Panc1 (cell line): ENCODE measurements around the gene KCND1.

ENCODE experiments used
- POLR2AphosphoS5 ChIP-seq: IDR thresholded peaks from 2 replicates; pipeline ENCODE4 v1.6.1; 2012; ENCODE audit warnings: mild to moderate bottlenecking, low read depth, low read length, moderate library complexity
- SIN3A ChIP-seq: IDR thresholded peaks from 2 replicates; pipeline ENCODE4 v1.6.1; 2012; ENCODE audit warnings: low read depth, mild to moderate bottlenecking, low read length, moderate library complexity, borderline replicate concordance; ENCODE audit not compliant: insufficient read depth
- TCF7L2 ChIP-seq: IDR thresholded peaks from 2 replicates; pipeline ENCODE4 v1.6.1; 2011; ENCODE audit warnings: mild to moderate bottlenecking, low read depth, low read length, inconsistent platforms
- TF ChIP-seq, protein P1 (sequence below): fragments of 450-650 bp; IDR thresholded peaks from 2 replicates; pipeline ENCODE4 v1.5.1; 2017; ENCODE audit warnings: mild to moderate bottlenecking
- TF ChIP-seq, protein P2 (sequence below), 2 experiments: IDR thresholded peaks; 2 replicates each; pipeline ENCODE4 v1.6.1; 2011 to 2012; ENCODE audit warnings: low read depth in 2 of 2, control low read depth in 1 of 2, low read length in 1 of 2, mild to moderate bottlenecking in 1 of 2, moderate library complexity in 1 of 2; ENCODE audit not compliant: insufficient read depth in 1 of 2

- TF ChIP-seq, protein P1, sequence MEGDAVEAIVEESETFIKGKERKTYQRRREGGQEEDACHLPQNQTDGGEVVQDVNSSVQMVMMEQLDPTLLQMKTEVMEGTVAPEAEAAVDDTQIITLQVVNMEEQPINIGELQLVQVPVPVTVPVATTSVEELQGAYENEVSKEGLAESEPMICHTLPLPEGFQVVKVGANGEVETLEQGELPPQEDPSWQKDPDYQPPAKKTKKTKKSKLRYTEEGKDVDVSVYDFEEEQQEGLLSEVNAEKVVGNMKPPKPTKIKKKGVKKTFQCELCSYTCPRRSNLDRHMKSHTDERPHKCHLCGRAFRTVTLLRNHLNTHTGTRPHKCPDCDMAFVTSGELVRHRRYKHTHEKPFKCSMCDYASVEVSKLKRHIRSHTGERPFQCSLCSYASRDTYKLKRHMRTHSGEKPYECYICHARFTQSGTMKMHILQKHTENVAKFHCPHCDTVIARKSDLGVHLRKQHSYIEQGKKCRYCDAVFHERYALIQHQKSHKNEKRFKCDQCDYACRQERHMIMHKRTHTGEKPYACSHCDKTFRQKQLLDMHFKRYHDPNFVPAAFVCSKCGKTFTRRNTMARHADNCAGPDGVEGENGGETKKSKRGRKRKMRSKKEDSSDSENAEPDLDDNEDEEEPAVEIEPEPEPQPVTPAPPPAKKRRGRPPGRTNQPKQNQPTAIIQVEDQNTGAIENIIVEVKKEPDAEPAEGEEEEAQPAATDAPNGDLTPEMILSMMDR, result no peak
- TF ChIP-seq POLR2AphosphoS5 (no peak), TCF7L2 (no peak), SIN3A (no peak)
- TF ChIP-seq, protein P2, sequence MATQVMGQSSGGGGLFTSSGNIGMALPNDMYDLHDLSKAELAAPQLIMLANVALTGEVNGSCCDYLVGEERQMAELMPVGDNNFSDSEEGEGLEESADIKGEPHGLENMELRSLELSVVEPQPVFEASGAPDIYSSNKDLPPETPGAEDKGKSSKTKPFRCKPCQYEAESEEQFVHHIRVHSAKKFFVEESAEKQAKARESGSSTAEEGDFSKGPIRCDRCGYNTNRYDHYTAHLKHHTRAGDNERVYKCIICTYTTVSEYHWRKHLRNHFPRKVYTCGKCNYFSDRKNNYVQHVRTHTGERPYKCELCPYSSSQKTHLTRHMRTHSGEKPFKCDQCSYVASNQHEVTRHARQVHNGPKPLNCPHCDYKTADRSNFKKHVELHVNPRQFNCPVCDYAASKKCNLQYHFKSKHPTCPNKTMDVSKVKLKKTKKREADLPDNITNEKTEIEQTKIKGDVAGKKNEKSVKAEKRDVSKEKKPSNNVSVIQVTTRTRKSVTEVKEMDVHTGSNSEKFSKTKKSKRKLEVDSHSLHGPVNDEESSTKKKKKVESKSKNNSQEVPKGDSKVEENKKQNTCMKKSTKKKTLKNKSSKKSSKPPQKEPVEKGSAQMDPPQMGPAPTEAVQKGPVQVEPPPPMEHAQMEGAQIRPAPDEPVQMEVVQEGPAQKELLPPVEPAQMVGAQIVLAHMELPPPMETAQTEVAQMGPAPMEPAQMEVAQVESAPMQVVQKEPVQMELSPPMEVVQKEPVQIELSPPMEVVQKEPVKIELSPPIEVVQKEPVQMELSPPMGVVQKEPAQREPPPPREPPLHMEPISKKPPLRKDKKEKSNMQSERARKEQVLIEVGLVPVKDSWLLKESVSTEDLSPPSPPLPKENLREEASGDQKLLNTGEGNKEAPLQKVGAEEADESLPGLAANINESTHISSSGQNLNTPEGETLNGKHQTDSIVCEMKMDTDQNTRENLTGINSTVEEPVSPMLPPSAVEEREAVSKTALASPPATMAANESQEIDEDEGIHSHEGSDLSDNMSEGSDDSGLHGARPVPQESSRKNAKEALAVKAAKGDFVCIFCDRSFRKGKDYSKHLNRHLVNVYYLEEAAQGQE (IDR thresholded peaks at IDR 0.05; ENCODE audit: insufficient read depth in 1 of 2, low read depth in 2 of 2, low read length in 1 of 2), result no peak
These were observed 50.9 kb downstream of the KCND1 start for GRCh38 chrX:48920718-48921104.
